Gastroesophageal sphincter (tissue), 3 donors: Measurements from ENCODE around the gene CDH23.

ENCODE experiments used
- CTCF ChIP-seq, 4 experiments: fragments of 200-600 bp in 2 of 4; fragments of 450-650 bp in 2 of 4; sonication (generic) in 1 of 4; IDR thresholded peaks; one replicate each; pipeline ENCODE4 v1.5.1; 2017 to 2019; ENCODE audit warnings: antibody characterized with exemption in 4 of 4, mild to moderate bottlenecking in 2 of 4, moderate library complexity in 2 of 4
- EP300 ChIP-seq: sonication (generic); formaldehyde crosslinking; IDR thresholded peaks from one replicate; pipeline ENCODE4 v1.6.1; 2017; ENCODE audit warnings: antibody characterized with exemption, mild to moderate bottlenecking
- POLR2A ChIP-seq, 2 donors: fragments of 450-650 bp; IDR thresholded peaks; one replicate each; pipeline ENCODE4 v1.6.1; 2017; ENCODE audit warnings: antibody characterized with exemption in 2 of 2, mild to moderate bottlenecking in 2 of 2, moderate library complexity in 1 of 2
- POLR2AphosphoS5 ChIP-seq: sonication (generic); formaldehyde crosslinking; IDR thresholded peaks from one replicate; pipeline ENCODE4 v1.6.1; 2017; ENCODE audit warnings: antibody characterized with exemption

DNA sequence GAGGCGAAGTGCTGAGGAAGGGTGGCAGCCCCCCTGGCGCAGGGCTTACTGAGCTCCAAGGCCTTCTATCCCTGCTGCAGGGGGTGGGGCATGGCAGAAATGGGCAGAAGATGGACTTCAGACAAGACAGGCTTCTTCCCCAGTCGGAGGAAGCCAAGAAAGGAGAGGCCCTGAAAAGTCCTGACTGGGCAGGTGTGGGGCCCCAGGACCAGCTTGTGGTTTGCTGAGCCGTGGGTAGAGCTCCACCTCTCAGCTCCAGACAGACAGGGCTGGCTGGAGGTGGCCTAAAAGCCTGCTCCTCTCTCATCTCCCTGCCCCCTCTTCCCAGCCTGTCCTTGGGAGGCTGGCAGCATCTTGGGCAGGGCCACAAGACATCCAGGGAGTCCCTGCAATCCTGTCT lies 255.2 kb downstream of the CDH23 start:
- TF ChIP-seq CTCF (IDR thresholded peaks at IDR 0.05) (no peak), POLR2A (IDR thresholded peaks at IDR 0.05) (no peak), POLR2AphosphoS5 (no peak), EP300 (no peak)
